ENCODE results near the gene FLOT2. TPM values are rescaled to one million over a fixed set of nuclear protein-coding genes. Genes with fewer than 3 reads are reported as not detected.

Gene FLOT2
- total RNA-seq, 4 donors from 2014 or later = 48.1 to 76.1 (median 58.6) TPM

GRCh38 chr17:28892024-28892423 lies 5.5 kb downstream of the FLOT2 start:
- no peak for TF ChIP-seq CTCF (IDR thresholded peaks at IDR 0.05; ENCODE audit: low read depth)

GRCh38 chr17:28891201-28891600 lies 6.3 kb downstream of the FLOT2 start:
- TF ChIP-seq CTCF (IDR thresholded peaks at IDR 0.05; ENCODE audit: low read depth) = no peak

GRCh38 chr17:28889996-28890395 lies 7.5 kb downstream of the FLOT2 start:
- TF ChIP-seq CTCF (IDR thresholded peaks at IDR 0.05; ENCODE audit: low read depth) = no peak

GRCh38 chr17:28888832-28889231 lies 8.7 kb downstream of the FLOT2 start:
- TF ChIP-seq CTCF (IDR thresholded peaks at IDR 0.05; ENCODE audit: low read depth) = no peak

GRCh38 chr17:28887871-28888471 lies 9.6 kb downstream of the FLOT2 start:
- no peak for TF ChIP-seq CTCF (IDR thresholded peaks at IDR 0.05; ENCODE audit: low read depth)

GRCh38 chr17:28885951-28886350 lies 11.6 kb downstream of the FLOT2 start:
- TF ChIP-seq CTCF (IDR thresholded peaks at IDR 0.05; ENCODE audit: low read depth) = no peak

- TF ChIP-seq CTCF (IDR thresholded peaks at IDR 0.05; ENCODE audit: low read depth) = no peak
These were observed 12.2 kb downstream of the FLOT2 start for GRCh38 chr17:28885363-28885762.

Data from subcutaneous adipose tissue (tissue), 4 donors.